A549 (cell line): Measurements from ENCODE around the gene ARHGAP9. TPM values are rescaled to one million over a fixed set of nuclear protein-coding genes. Genes with fewer than 3 reads are reported as not detected.
A peak's percentile ranks its signal among the peaks of the same experiment; 100 is the strongest.

Source experiments
- ATAC-seq, 2 experiments: fragments of 200-7000 bp in 1 of 2; fragments of >200 bp in 1 of 2; cut with Nextera tagmentation in 1 of 2; cut with Tn5 transposase in 1 of 2; 3 replicates each; pipeline versions ENCODE4 v1.8.0 to v1.9.1; 2018 to 2020; ENCODE audit warnings: mild to moderate bottlenecking in 1 of 2, moderate library complexity in 1 of 2
- CTCF ChIA-PET: fragments of 300-600 bp; sonication (Branson Sonifier 250); formaldehyde crosslinking; extraction: SDS; loops from one replicate; lab custom pipeline; 2021; ENCODE audit warnings: antibody characterized with exemption, inconsistent platforms; lab: Yijun Ruan, JAX
- POLR2A ChIA-PET: fragments of 350-600 bp; formaldehyde crosslinking; extraction: SDS; loops from one replicate; lab custom pipeline; 2021; ENCODE audit warnings: antibody characterized with exemption, inconsistent platforms; lab: Yijun Ruan, JAX
- DNase-seq, 2 experiments: peaks; one replicate each; pipeline versions ENCODE4 v3.0.0 to v3.0.0-alpha.2; 2011 to 2016; ENCODE audit warnings: low read depth in 1 of 2, low spot score in 1 of 2
- FAIRE-seq: peaks from 2 replicates; lab custom pipeline; 2011; peaks lifted over from hg19 to GRCh38; lab: Jason Lieb, UNC
- H3K27ac ChIP-seq, 2 experiments: fragments of >200 bp; sonication (Bioruptor Twin); formaldehyde crosslinking; 3 replicates each; pipeline ENCODE4 v1.5.1; 2016 to 2017
- H3K4me1 ChIP-seq: fragments of >200 bp; sonication (Bioruptor Twin); formaldehyde crosslinking; 3 replicates; pipeline ENCODE4 v1.6.1; 2016
- H3K4me2 ChIP-seq: fragments of >200 bp; sonication (Bioruptor Twin); formaldehyde crosslinking; 3 replicates; pipeline ENCODE4 v1.6.1; 2016
- H3K4me3 ChIP-seq: fragments of >200 bp; sonication (Bioruptor Twin); formaldehyde crosslinking; 3 replicates; pipeline ENCODE4 v1.5.1; 2016
- H3K9me3 ChIP-seq: fragments of >200 bp; sonication (Bioruptor Twin); formaldehyde crosslinking; 3 replicates; pipeline ENCODE4 v1.6.1; 2016
- ATOH8 ChIP-seq: fragments of 250-450 bp; sonication (Bioruptor Pico); IDR thresholded peaks from 2 replicates; pipeline ENCODE4 v1.5.0; 2020; ENCODE audit warnings: low read depth, mild to moderate bottlenecking, moderate library complexity
- CBX2 ChIP-seq: fragments of 200-600 bp; sonication (generic); IDR thresholded peaks from 2 replicates; pipeline ENCODE4 v1.6.1; 2016; ENCODE audit warnings: low read depth, mild to moderate bottlenecking, borderline replicate concordance
- CEBPB ChIP-seq, 2 experiments: fragments of >200 bp in 1 of 2; sonication (Bioruptor Twin) in 1 of 2; formaldehyde crosslinking in 1 of 2; IDR thresholded peaks; 2 replicates each; pipeline ENCODE4 v1.6.1; 2012 to 2016
- CHD2 ChIP-seq: fragments of 150-350 bp; IDR thresholded peaks from 2 replicates; pipeline ENCODE4 v1.6.1; 2014; ENCODE audit warnings: low read length; ENCODE audit not compliant: partially characterized antibody
- CHD4 ChIP-seq: fragments of 200-600 bp; sonication (generic); IDR thresholded peaks from 2 replicates; pipeline ENCODE4 v1.6.1; 2016; ENCODE audit warnings: antibody characterized with exemption, mild to moderate bottlenecking, borderline replicate concordance
- E2F6 ChIP-seq: IDR thresholded peaks from 2 replicates; pipeline ENCODE4 v1.6.1; 2012; ENCODE audit warnings: low read depth, borderline replicate concordance
- EHMT2 ChIP-seq: fragments of 200-600 bp; sonication (generic); IDR thresholded peaks from 2 replicates; pipeline ENCODE4 v1.6.1; 2016; ENCODE audit warnings: antibody characterized with exemption, low read depth, mild to moderate bottlenecking, moderate library complexity
- EP300 ChIP-seq, 2 experiments: fragments of >200 bp; sonication (Bioruptor Twin); formaldehyde crosslinking; IDR thresholded peaks; 2 replicates in 1 of 2; 3 replicates in 1 of 2; pipeline ENCODE4 v1.6.1; 2016 to 2017
- FOSB ChIP-seq: fragments of 250-450 bp; sonication (Bioruptor Pico); IDR thresholded peaks from 2 replicates; pipeline ENCODE4 v1.5.0; 2020; ENCODE audit warnings: mild to moderate bottlenecking, moderate library complexity
- FOSL2 ChIP-seq, 2 experiments: fragments of 450-650 bp in 1 of 2; fragments of >200 bp in 1 of 2; sonication (Bioruptor Twin) in 1 of 2; formaldehyde crosslinking; IDR thresholded peaks; 2 replicates each; pipeline versions ENCODE4 v1.5.0 to v1.6.1; 2016 to 2020; ENCODE audit warnings: mild to moderate bottlenecking in 1 of 2, moderate library complexity in 1 of 2
- FOXS1 ChIP-seq: fragments of 250-450 bp; sonication (Bioruptor Pico); IDR thresholded peaks from 2 replicates; pipeline ENCODE4 v1.5.0; 2020; ENCODE audit warnings: mild to moderate bottlenecking, moderate library complexity
- GATA3 ChIP-seq: IDR thresholded peaks from 2 replicates; pipeline ENCODE4 v1.6.1; 2012; ENCODE audit warnings: borderline replicate concordance
- HDAC2 ChIP-seq: fragments of 200-600 bp; sonication (generic); IDR thresholded peaks from 2 replicates; pipeline ENCODE4 v1.6.1; 2016
- HOXA7 ChIP-seq: fragments of 250-450 bp; sonication (Bioruptor Pico); IDR thresholded peaks from 2 replicates; pipeline ENCODE4 v1.5.0; 2020; ENCODE audit warnings: mild to moderate bottlenecking, moderate library complexity
- HOXB13 ChIP-seq: fragments of 250-450 bp; sonication (Bioruptor Pico); IDR thresholded peaks from 2 replicates; pipeline ENCODE4 v1.5.0; 2020; ENCODE audit warnings: low read depth, mild to moderate bottlenecking, moderate library complexity
- JUN ChIP-seq, 2 experiments: fragments of >200 bp; sonication (Bioruptor Twin); formaldehyde crosslinking; IDR thresholded peaks; 2 replicates in 1 of 2; 3 replicates in 1 of 2; pipeline ENCODE4 v1.6.1; 2016 to 2017
- JUNB ChIP-seq: fragments of >200 bp; sonication (Bioruptor Twin); formaldehyde crosslinking; IDR thresholded peaks from 2 replicates; pipeline ENCODE4 v1.6.1; 2016
- KDM1A ChIP-seq: fragments of 200-600 bp; sonication (generic); IDR thresholded peaks from 2 replicates; pipeline ENCODE4 v1.6.1; 2016; ENCODE audit warnings: low read depth, mild to moderate bottlenecking
- KDM5A ChIP-seq: fragments of 200-600 bp; sonication (generic); IDR thresholded peaks from 2 replicates; pipeline ENCODE4 v1.6.1; 2016; ENCODE audit warnings: antibody characterized with exemption, mild to moderate bottlenecking
- MAFK ChIP-seq: fragments of 450-650 bp; IDR thresholded peaks from 2 replicates; pipeline ENCODE4 v1.6.1; 2014; ENCODE audit not compliant: partially characterized antibody
- MYC ChIP-seq: IDR thresholded peaks from 2 replicates; pipeline ENCODE4 v1.6.1; 2012; ENCODE audit warnings: mild to moderate bottlenecking, inconsistent platforms, low read length, improper control_type of control experiment, borderline replicate concordance
- NPAS2 ChIP-seq: fragments of 250-450 bp; sonication (Bioruptor Pico); IDR thresholded peaks from 2 replicates; pipeline ENCODE4 v1.8.0; 2022; ENCODE audit warnings: mild to moderate bottlenecking, moderate library complexity, borderline replicate concordance
- NR3C1 ChIP-seq: fragments of >200 bp; sonication (Bioruptor Twin); formaldehyde crosslinking; IDR thresholded peaks from 3 replicates; pipeline ENCODE4 v1.6.1; 2017
- PBX3 ChIP-seq: IDR thresholded peaks from 2 replicates; pipeline ENCODE4 v1.6.1; 2012
- RCOR1 ChIP-seq: fragments of 150-350 bp; IDR thresholded peaks from 2 replicates; pipeline ENCODE4 v1.6.1; 2014; ENCODE audit warnings: antibody characterized with exemption, low read length, low read depth
- REST ChIP-seq: fragments of 200-600 bp; sonication (generic); IDR thresholded peaks from 2 replicates; pipeline ENCODE4 v1.6.1; 2016; ENCODE audit warnings: antibody characterized with exemption, mild to moderate bottlenecking, moderate library complexity
- TFCP2L1 ChIP-seq: fragments of 250-450 bp; sonication (Bioruptor Pico); IDR thresholded peaks from 2 replicates; pipeline ENCODE4 v1.5.0; 2021; ENCODE audit warnings: mild to moderate bottlenecking
- ZC3H11A ChIP-seq: fragments of 450-650 bp; IDR thresholded peaks from 2 replicates; pipeline ENCODE4 v1.6.1; 2014; ENCODE audit warnings: antibody characterized with exemption, mild to moderate bottlenecking
- WGBS: methylation state at CpG from one replicate; pipeline ENCODE4 v1.1.6; 2017; ENCODE audit errors: missing lambda C conversion rate; 5-methylcytosine and 5-hydroxymethylcytosine counted together
- polyA plus RNA-seq, 4 experiments: library from polyadenylated mRNA; depleted of rRNA in 3 of 4; stranded (reverse); fragments of >200 nt; fragmentation: RNase III in 1 of 4; extraction: RNeasy Plus Mini Kit Qiagen cat#74134 plus additional on column Dnase treatment in 1 of 4; gene quantifications; 2 replicates in 3 of 4; 3 replicates in 1 of 4; pipeline ENCODE4 v1.2.3, GENCODE V29; 2011 to 2017

The ARHGAP9 gene
- polyA plus RNA-seq, 2 of the 4 experiments (the other 2 are of a cell fraction) = 0.25 TPM; not detected in 1

- POLR2A ChIA-PET = no interaction called here
- no peak for FAIRE-seq
- no peak for TF ChIP-seq ATOH8 (CRISPR knock-in tag)
- TF ChIP-seq CHD2 = no peak
- TF ChIP-seq REST = no peak
- TF ChIP-seq JUN (IDR thresholded peaks at IDR 0.05) = no peak
- no peak for TF ChIP-seq CHD4
- no peak for TF ChIP-seq MAFK
- TF ChIP-seq JUNB = no peak
- TF ChIP-seq EHMT2 = no peak
- TF ChIP-seq EP300 (IDR thresholded peaks at IDR 0.05) = no peak
- TF ChIP-seq HOXB13 (CRISPR knock-in tag) = no peak
- TF ChIP-seq TFCP2L1 = no peak
- TF ChIP-seq NR3C1 = no peak
- no peak for TF ChIP-seq CEBPB (IDR thresholded peaks at IDR 0.05)
- TF ChIP-seq FOSL2 (IDR thresholded peaks at IDR 0.05) = no peak
- TF ChIP-seq FOSL2 (CRISPR knock-in tag; IDR thresholded peaks at IDR 0.05) = no peak
- no peak for TF ChIP-seq E2F6
- no peak for TF ChIP-seq FOXS1 (CRISPR knock-in tag)
- TF ChIP-seq PBX3 = no peak
- TF ChIP-seq, all 56 proteins: peak for 0
- ATAC-seq = peak; percentile 62 to 68; a peak in 5 of 6 replicates
- H3K27ac ChIP-seq = no peak overlapping the region
- 91% methylated on average over 9 of the region's 9 CpGs for WGBS
- no peak for DNase-seq
- H3K4me2 ChIP-seq = no peak overlapping the region
- no peaks in the 10 kb centered on the region for H3K9me3 ChIP-seq
- CTCF ChIA-PET = interaction anchor here (1.2 kb wide), 2 partner anchors 16 to 19 kb away, joined by 3 read pairs; no protein-coding TSS in a partner anchor
- no peak overlapping the region for H3K4me3 ChIP-seq
- H3K4me1 ChIP-seq = no peaks in the 10 kb centered on the region
These were observed 18.5 kb upstream of the ARHGAP9 start for GRCh38 chr12:57498132-57498502.

GRCh38 chr12:57497223-57498131 lies 17.8 kb upstream of the ARHGAP9 start:
- Histone ChIP-seq H3K4me3 (no peak overlapping the region), H3K4me2 (no peak overlapping the region), H3K4me1 (no peaks in the 10 kb centered on the region), H3K9me3 (no peaks in the 10 kb centered on the region), H3K27ac (no peak overlapping the region)
- FAIRE-seq = no peak
- 93% methylated on average over 12 of the region's 12 CpGs for WGBS
- POLR2A ChIA-PET = no interaction called here
- CTCF ChIA-PET = interaction anchor here (0.8 to 1.2 kb wide), 6 partner anchors 17 to 72 kb away, joined by 3 read pairs; no protein-coding TSS in a partner anchor
- peak; percentile 45 to 61; a peak in 3 of 6 replicates for ATAC-seq
- TF ChIP-seq KDM1A = no peak
- TF ChIP-seq ZC3H11A = no peak
- TF ChIP-seq HOXA7 (CRISPR knock-in tag) = no peak
- TF ChIP-seq HDAC2 = no peak
- TF ChIP-seq FOSL2 (IDR thresholded peaks at IDR 0.05) = no peak
- no peak for TF ChIP-seq FOSL2 (CRISPR knock-in tag; IDR thresholded peaks at IDR 0.05)
- TF ChIP-seq CBX2 = no peak
- no peak for TF ChIP-seq EHMT2
- no peak for TF ChIP-seq MAFK
- TF ChIP-seq MYC = no peak
- no peak for TF ChIP-seq GATA3
- no peak for TF ChIP-seq TFCP2L1
- TF ChIP-seq E2F6 = no peak
- TF ChIP-seq FOSB (CRISPR knock-in tag) = no peak
- no peak for TF ChIP-seq NPAS2
- no peak for TF ChIP-seq KDM5A
- no peak for TF ChIP-seq RCOR1
- no peak for TF ChIP-seq HOXB13 (CRISPR knock-in tag)
- TF ChIP-seq CHD2 = no peak
- DNase-seq = no peak
